ENCODE results near the gene PF4V1. TPM values are rescaled to one million over a fixed set of nuclear protein-coding genes. Genes with fewer than 3 reads are reported as not detected.

Gene PF4V1
- total and polyA plus RNA-seq, 4 donors = 0.38 TPM; not detected in 3

DNA sequence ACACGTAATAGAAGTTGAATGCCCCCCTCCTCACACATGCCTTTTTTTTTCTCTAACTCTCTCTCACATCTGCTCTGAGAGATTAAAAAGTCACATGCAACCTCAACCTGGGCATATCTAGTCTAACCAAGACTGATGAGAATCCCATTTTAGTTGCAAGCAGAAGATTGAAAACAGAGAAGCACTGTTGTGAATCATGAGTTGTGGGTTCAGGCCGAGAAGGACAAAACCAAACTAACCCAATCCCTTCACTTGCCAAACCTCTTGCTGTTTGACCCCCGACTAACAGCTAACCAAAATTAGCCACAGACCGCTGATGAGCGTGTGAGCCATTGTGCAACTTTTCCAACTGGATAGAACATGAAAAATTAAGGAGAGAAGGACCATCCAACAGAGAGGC lies 47.9 kb downstream of the PF4V1 start:
- Histone ChIP-seq H3K4me3 (no peak overlapping the region), H3K4me1 (ENCODE audit: control insufficient read depth in 5 of 5, insufficient read depth in 5 of 5, low read length in 5 of 5) (no peaks in the 10 kb centered on the region), H3K27ac (ENCODE audit: low read depth in 1 of 2, low read length in 1 of 2) (no peak overlapping the region), H3K9ac (ENCODE audit: insufficient read depth in 1 of 2, low read length in 2 of 2) (no peak overlapping the region), H3K36me3 (ENCODE audit: control insufficient read depth in 4 of 4, insufficient read depth in 4 of 4, low read length in 4 of 4) (no peaks in the 10 kb centered on the region), H3K27me3 (ENCODE audit: control insufficient read depth in 3 of 3, insufficient read depth in 3 of 3, low read length in 2 of 3) (no peaks in the 10 kb centered on the region), H3K9me3 (ENCODE audit: control insufficient read depth in 4 of 4, insufficient read depth in 3 of 4, low read length in 3 of 4) (no peaks in the 10 kb centered on the region)
- DNase-seq (no peak), ATAC-seq (ENCODE audit: insufficient read depth, low FRiP score) (no peak)
- TF ChIP-seq, protein P1, sequence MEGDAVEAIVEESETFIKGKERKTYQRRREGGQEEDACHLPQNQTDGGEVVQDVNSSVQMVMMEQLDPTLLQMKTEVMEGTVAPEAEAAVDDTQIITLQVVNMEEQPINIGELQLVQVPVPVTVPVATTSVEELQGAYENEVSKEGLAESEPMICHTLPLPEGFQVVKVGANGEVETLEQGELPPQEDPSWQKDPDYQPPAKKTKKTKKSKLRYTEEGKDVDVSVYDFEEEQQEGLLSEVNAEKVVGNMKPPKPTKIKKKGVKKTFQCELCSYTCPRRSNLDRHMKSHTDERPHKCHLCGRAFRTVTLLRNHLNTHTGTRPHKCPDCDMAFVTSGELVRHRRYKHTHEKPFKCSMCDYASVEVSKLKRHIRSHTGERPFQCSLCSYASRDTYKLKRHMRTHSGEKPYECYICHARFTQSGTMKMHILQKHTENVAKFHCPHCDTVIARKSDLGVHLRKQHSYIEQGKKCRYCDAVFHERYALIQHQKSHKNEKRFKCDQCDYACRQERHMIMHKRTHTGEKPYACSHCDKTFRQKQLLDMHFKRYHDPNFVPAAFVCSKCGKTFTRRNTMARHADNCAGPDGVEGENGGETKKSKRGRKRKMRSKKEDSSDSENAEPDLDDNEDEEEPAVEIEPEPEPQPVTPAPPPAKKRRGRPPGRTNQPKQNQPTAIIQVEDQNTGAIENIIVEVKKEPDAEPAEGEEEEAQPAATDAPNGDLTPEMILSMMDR (IDR thresholded peaks at IDR 0.05; ENCODE audit: control extremely low read depth, extremely low read depth) = no peak
- WGBS, 2 donors = 83 to 88% methylated on average over 5 of the region's 5 CpGs

DNA sequence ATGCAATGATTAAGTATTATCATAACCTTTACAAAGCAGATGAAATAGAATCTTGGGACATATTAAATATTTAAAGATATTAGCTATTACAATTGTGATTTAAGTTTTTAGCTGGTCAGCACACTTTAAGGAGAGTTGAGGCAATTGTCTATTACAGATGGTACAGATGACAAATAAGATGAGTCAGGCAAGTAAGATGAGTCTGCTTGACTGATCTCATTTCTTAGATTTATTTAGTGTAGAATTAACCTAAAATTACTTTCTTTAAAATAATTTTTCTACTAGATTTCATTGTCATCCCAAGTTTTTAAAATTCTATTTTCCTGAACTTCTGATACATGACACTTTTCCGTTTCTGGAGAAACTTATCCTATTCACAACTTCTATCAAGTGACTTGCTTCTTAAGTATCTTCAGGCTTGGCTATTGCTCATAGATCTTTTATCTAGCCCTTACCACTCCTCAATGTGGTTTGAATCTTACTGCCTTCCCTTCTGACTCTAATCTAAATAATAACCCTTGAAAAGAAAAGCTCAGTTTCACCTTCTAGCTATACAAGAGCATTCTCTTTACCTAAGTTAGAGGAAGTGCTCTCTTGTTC lies 49.0 kb downstream of the PF4V1 start:
- TF ChIP-seq, protein P1 (IDR thresholded peaks at IDR 0.05; ENCODE audit: control extremely low read depth, extremely low read depth) = no peak
- WGBS, 2 donors = 88 to 93% methylated on average over 1 of the region's 1 CpG

DNA sequence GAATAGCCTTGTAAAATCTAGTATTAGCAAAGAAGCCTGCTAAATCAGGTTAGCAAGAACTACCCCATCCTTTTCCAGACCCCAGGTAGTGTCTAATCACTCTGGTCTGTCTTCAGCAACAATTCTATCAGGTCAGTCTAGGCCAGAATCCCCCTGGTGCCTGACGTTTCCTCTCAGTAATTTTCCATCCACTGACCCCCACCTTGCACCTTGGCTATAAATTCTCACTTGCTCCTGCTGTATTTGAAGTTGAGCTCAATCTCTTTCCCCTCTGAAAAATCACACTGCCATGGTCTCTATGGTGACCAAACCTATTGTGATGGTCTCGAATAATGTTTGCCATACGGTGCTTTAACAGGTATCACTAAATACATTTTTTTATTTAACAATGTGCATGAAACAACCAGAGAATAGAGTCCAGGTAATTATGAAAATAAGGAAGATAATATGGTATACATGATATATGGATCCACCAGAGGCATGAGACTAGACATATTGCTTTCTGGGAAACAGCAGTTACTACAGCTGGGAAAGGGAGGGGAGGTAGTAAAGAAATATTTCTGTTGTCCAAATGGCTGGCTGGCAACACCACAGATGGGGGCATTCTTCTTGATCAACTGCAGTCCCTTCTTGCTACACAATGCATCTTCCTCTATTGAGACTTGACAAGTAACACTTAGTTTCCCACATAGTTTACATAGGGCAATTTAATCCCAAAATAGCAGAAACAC lies 49.9 kb downstream of the PF4V1 start:
- Histone ChIP-seq H3K36me3 (ENCODE audit: control insufficient read depth in 4 of 4, insufficient read depth in 4 of 4, low read length in 4 of 4) (no peaks in the 10 kb centered on the region), H3K4me1 (ENCODE audit: control insufficient read depth in 5 of 5, insufficient read depth in 5 of 5, low read length in 5 of 5) (no peaks in the 10 kb centered on the region), H3K4me3 (no peak overlapping the region), H3K9me3 (ENCODE audit: control insufficient read depth in 4 of 4, insufficient read depth in 3 of 4, low read length in 3 of 4) (no peaks in the 10 kb centered on the region), H3K27ac (ENCODE audit: low read depth in 1 of 2, low read length in 1 of 2) (no peak overlapping the region), H3K27me3 (ENCODE audit: control insufficient read depth in 3 of 3, insufficient read depth in 3 of 3, low read length in 2 of 3) (no peaks in the 10 kb centered on the region), H3K9ac (ENCODE audit: insufficient read depth in 1 of 2, low read length in 2 of 2) (no peak overlapping the region)
- no peak for DNase-seq
- 86 to 90% methylated on average over 3 of the region's 3 CpGs for WGBS, 2 donors
- ATAC-seq (ENCODE audit: insufficient read depth, low FRiP score) = no peak
- TF ChIP-seq, protein P1 (IDR thresholded peaks at IDR 0.05; ENCODE audit: control extremely low read depth, extremely low read depth) = no peak

More for the DNA sequence above, 49.0 kb downstream of the PF4V1 start:
- H3K9ac ChIP-seq (ENCODE audit: insufficient read depth in 1 of 2, low read length in 2 of 2) = no peak overlapping the region
- ATAC-seq (ENCODE audit: insufficient read depth, low FRiP score) = no peak
- no peak for DNase-seq
- no peaks in the 10 kb centered on the region for H3K9me3 ChIP-seq (ENCODE audit: control insufficient read depth in 4 of 4, insufficient read depth in 3 of 4, low read length in 3 of 4)
- H3K27ac ChIP-seq (ENCODE audit: low read depth in 1 of 2, low read length in 1 of 2) = no peak overlapping the region
- H3K27me3 ChIP-seq (ENCODE audit: control insufficient read depth in 3 of 3, insufficient read depth in 3 of 3, low read length in 2 of 3) = no peaks in the 10 kb centered on the region
- no peaks in the 10 kb centered on the region for H3K36me3 ChIP-seq (ENCODE audit: control insufficient read depth in 4 of 4, insufficient read depth in 4 of 4, low read length in 4 of 4)
- H3K4me1 ChIP-seq (ENCODE audit: control insufficient read depth in 5 of 5, insufficient read depth in 5 of 5, low read length in 5 of 5) = no peaks in the 10 kb centered on the region
- no peak overlapping the region for H3K4me3 ChIP-seq

Other genes with a start within 250 kb of the PF4V1 start
- 1 to 10 TPM; 2.7 to 7.6 TPM for gene RASSF6, start 232.9 kb upstream of the PF4V1 start, total RNA-seq
- 1 to 10 TPM; 1.2 to 1.3 TPM for gene RASSF6, start 232.9 kb upstream of the PF4V1 start, polyA plus RNA-seq
- gene CXCL8, start 112.7 kb upstream of the PF4V1 start, total RNA-seq = 100 to 1,000 TPM in 1 of 2 donors, 10 to 100 TPM in 1; 37.4 to 100 TPM
- gene CXCL8, start 112.7 kb upstream of the PF4V1 start, polyA plus RNA-seq = 100 to 1,000 TPM in 1 of 2 donors, 10 to 100 TPM in 1; 33.8 to 501 TPM
- 1 to 10 TPM; 6.2 to 6.5 TPM for gene CXCL6, start 16.6 kb upstream of the PF4V1 start, total RNA-seq
- 10 to 100 TPM in 1 of 2 donors, 1 to 10 TPM in 1; 4.2 to 21.5 TPM for gene CXCL6, start 16.6 kb upstream of the PF4V1 start, polyA plus RNA-seq
- 10 to 100 TPM; 49.4 to 51.7 TPM for gene CXCL1, start 16.1 kb downstream of the PF4V1 start, total RNA-seq
- gene CXCL1, start 16.1 kb downstream of the PF4V1 start, polyA plus RNA-seq = 100 to 1,000 TPM in 1 of 2 donors, 10 to 100 TPM in 1; 43.5 to 445 TPM
- gene PF4, start 128.7 kb downstream of the PF4V1 start, total RNA-seq = 1 to 10 TPM; 2.1 to 8.5 TPM
- 10 to 100 TPM in 1 of 2 donors, 1 to 10 TPM in 1; 1.5 to 15.7 TPM for gene PF4, start 128.7 kb downstream of the PF4V1 start, polyA plus RNA-seq
- 10 to 100 TPM in 1 of 2 donors, 1 to 10 TPM in 1; 2.5 to 43.5 TPM for gene PPBP, start 134.9 kb downstream of the PF4V1 start, total RNA-seq
- 10 to 100 TPM in 1 of 2 donors, 1 to 10 TPM in 1; 1.9 to 12.3 TPM for gene PPBP, start 134.9 kb downstream of the PF4V1 start, polyA plus RNA-seq
- 10 to 100 TPM; 48.5 to 52.8 TPM for gene CXCL5, start 145.4 kb downstream of the PF4V1 start, total RNA-seq
- gene CXCL5, start 145.4 kb downstream of the PF4V1 start, polyA plus RNA-seq = 10 to 100 TPM in 1 of 2 donors, 1 to 10 TPM in 1; 1.6 to 32.0 TPM
- gene CXCL3, start 185.4 kb downstream of the PF4V1 start, total RNA-seq = 10 to 100 TPM in 1 of 2 donors, 1 to 10 TPM in 1; 9.4 to 37.0 TPM
- 10 to 100 TPM; 11.3 to 77.7 TPM for gene CXCL3, start 185.4 kb downstream of the PF4V1 start, polyA plus RNA-seq
- gene CXCL2, start 245.9 kb downstream of the PF4V1 start, total RNA-seq = 100 to 1,000 TPM in 1 of 2 donors, 10 to 100 TPM in 1; 82.2 to 127 TPM
- 100 to 1,000 TPM in 1 of 2 donors, 10 to 100 TPM in 1; 98.4 to 291 TPM for gene CXCL2, start 245.9 kb downstream of the PF4V1 start, polyA plus RNA-seq

All from lung (tissue), 12 donors.